ENCODE measurements around the gene ARHGAP33.

DNA sequence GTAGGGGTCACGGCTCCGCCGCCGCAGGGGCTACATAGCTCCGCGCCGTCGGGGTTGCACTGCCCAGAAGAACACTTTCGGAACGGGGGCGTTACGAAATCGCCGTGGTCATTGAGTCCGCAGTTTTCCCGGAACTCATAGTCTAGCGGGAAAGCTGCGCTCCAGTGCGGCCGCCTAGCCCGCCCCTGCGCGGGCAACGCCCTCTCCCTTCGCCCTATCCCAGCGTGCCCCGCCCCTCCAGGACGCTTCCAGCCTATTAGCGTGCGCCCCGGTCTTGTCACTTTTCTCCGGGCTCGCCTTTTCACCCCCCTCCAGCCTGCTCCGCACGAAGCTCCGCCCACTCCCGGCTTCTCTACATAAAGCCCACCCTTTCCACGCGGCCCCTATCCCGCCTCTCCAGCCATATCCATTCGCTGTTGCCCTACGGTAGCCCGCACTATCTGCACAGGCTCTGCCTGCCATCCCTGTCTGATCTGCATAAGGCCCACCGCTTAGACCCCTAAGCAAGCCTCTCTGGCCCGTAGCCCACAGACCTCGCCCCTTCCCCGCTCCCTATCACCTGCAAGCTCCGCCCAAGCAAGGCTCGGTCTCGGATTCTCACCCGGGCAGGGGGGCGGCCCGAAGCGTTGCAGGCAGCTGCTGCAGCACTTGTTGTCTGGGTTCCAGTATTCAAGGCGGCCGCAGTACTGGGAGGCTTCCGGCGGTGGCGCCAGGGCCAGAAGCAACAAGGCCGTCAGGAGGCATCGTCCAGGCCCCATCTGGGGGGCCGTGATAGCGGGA lies 34.8 kb upstream of the ARHGAP33 start:
- TF ChIP-seq, protein P1, sequence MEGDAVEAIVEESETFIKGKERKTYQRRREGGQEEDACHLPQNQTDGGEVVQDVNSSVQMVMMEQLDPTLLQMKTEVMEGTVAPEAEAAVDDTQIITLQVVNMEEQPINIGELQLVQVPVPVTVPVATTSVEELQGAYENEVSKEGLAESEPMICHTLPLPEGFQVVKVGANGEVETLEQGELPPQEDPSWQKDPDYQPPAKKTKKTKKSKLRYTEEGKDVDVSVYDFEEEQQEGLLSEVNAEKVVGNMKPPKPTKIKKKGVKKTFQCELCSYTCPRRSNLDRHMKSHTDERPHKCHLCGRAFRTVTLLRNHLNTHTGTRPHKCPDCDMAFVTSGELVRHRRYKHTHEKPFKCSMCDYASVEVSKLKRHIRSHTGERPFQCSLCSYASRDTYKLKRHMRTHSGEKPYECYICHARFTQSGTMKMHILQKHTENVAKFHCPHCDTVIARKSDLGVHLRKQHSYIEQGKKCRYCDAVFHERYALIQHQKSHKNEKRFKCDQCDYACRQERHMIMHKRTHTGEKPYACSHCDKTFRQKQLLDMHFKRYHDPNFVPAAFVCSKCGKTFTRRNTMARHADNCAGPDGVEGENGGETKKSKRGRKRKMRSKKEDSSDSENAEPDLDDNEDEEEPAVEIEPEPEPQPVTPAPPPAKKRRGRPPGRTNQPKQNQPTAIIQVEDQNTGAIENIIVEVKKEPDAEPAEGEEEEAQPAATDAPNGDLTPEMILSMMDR (IDR thresholded peaks at IDR 0.05): peak in 4 of 6 experiments; percentile 16 to 41 (median 20)
- TF ChIP-seq POLR2AphosphoS5 (IDR thresholded peaks at IDR 0.05): peak; percentile 81 to 87
- TF ChIP-seq POLR2A (IDR thresholded peaks at IDR 0.05): peak in 2 of 4 donors; percentile 27 to 64
